K562 (cell line): ENCODE results near the gene MAP3K7. TPM values are rescaled to one million over a fixed set of nuclear protein-coding genes. Genes with fewer than 3 reads are reported as not detected.
A peak's percentile ranks its signal among the peaks of the same experiment; 100 is the strongest.

Experiments
- CCNT2 ChIP-seq: IDR thresholded peaks from 2 replicates; pipeline ENCODE4 v1.6.1; 2011; ENCODE audit warnings: borderline replicate concordance, low read depth, mild to moderate bottlenecking, moderate library complexity, mixed read lengths, low read length; ENCODE audit not compliant: insufficient read length; ENCODE audit errors: extremely low read depth
- CREB1 ChIP-seq, 2 experiments: sonication (generic) in 1 of 2; formaldehyde crosslinking in 1 of 2; IDR thresholded peaks; 2 replicates each; pipeline versions ENCODE4 v1.6.1 to v1.8.0; 2012 to 2022; ENCODE audit warnings: inconsistent platforms in 1 of 2, mild to moderate bottlenecking in 1 of 2, missing genetic modification reagents in 1 of 2, moderate library complexity in 1 of 2
- CSDE1 ChIP-seq, 2 experiments: fragments of 450-650 bp; IDR thresholded peaks; 2 replicates each; pipeline ENCODE4 v1.6.1; 2016; ENCODE audit warnings: mild to moderate bottlenecking in 1 of 2
- CXXC5 ChIP-seq: fragments of 250-450 bp; sonication (Bioruptor Pico); IDR thresholded peaks from 2 replicates; pipeline ENCODE4 v1.8.0; 2022; ENCODE audit warnings: inconsistent platforms, mild to moderate bottlenecking, moderate library complexity
- ETV6 ChIP-seq, 3 experiments: fragments of 150-350 bp in 1 of 3; sonication (generic) in 1 of 3; formaldehyde crosslinking in 1 of 3; IDR thresholded peaks; 2 replicates each; pipeline versions ENCODE4 v1.6.1 to v1.8.0; 2014 to 2022; ENCODE audit warnings: borderline replicate concordance in 2 of 3, low read depth in 2 of 3, antibody characterized with exemption in 1 of 3, low read length in 1 of 3, mild to moderate bottlenecking in 1 of 3, missing genetic modification reagents in 1 of 3
- EZH2 ChIP-seq: IDR thresholded peaks from 2 replicates; pipeline ENCODE4 v1.6.1; 2012; ENCODE audit warnings: low read depth, mild to moderate bottlenecking, inconsistent platforms, low read length, borderline replicate concordance
- HDAC6 ChIP-seq: IDR thresholded peaks from 2 replicates; pipeline ENCODE4 v1.6.1; 2012; ENCODE audit warnings: low read depth, mild to moderate bottlenecking, control low read depth, inconsistent platforms, low read length, moderate library complexity
- MAFK ChIP-seq: IDR thresholded peaks from 2 replicates; pipeline ENCODE4 v1.6.1; 2011; ENCODE audit warnings: low read length, improper control_type of control experiment
- MBD2 ChIP-seq: sonication (generic); IDR thresholded peaks from 2 replicates; pipeline ENCODE4 v1.6.1; 2016; ENCODE audit warnings: low read depth, borderline replicate concordance
- NCOA6 ChIP-seq: fragments of 450-650 bp; IDR thresholded peaks from 2 replicates; pipeline ENCODE4 v1.6.1; 2017; ENCODE audit warnings: mild to moderate bottlenecking
- NR2F6 ChIP-seq: fragments of 450-650 bp; formaldehyde crosslinking; IDR thresholded peaks from 2 replicates; pipeline ENCODE4 v1.4.0; 2020; ENCODE audit warnings: mild to moderate bottlenecking
- RBM17 ChIP-seq: fragments of 200-400 bp; formaldehyde crosslinking; IDR thresholded peaks from 2 replicates; pipeline ENCODE4 v1.6.1; 2017; ENCODE audit warnings: low read depth, mild to moderate bottlenecking, low read length, borderline replicate concordance
- SETDB1 ChIP-seq: IDR thresholded peaks from one replicate; pipeline ENCODE4 v1.6.1; 2012; ENCODE audit warnings: low read length, control low read depth, inconsistent platforms
- SNIP1 ChIP-seq: fragments of 450-650 bp; IDR thresholded peaks from 2 replicates; pipeline ENCODE4 v1.7.1; 2017; ENCODE audit warnings: low read depth, mild to moderate bottlenecking
- SREBF1 ChIP-seq: fragments of 150-350 bp; IDR thresholded peaks from 2 replicates; pipeline ENCODE4 v1.6.1; 2014; ENCODE audit warnings: antibody characterized with exemption, low read depth, low read length, borderline replicate concordance
- ZC3H4 ChIP-seq: sonication (generic); formaldehyde crosslinking; IDR thresholded peaks from 2 replicates; pipeline ENCODE4 v1.9.0; 2021; ENCODE audit warnings: missing genetic modification reagents, borderline replicate concordance
- ZNF165 ChIP-seq: fragments of 250-450 bp; sonication (Bioruptor Pico); IDR thresholded peaks from 2 replicates; pipeline ENCODE4 v1.4.0; 2020; ENCODE audit warnings: borderline replicate concordance
- ZNF280B ChIP-seq: fragments of 250-450 bp; sonication (Bioruptor Pico); IDR thresholded peaks from 2 replicates; pipeline ENCODE4 v1.5.1; 2021; ENCODE audit warnings: mild to moderate bottlenecking
- ZNF354B ChIP-seq: fragments of 250-450 bp; sonication (Bioruptor Pico); IDR thresholded peaks from 2 replicates; pipeline ENCODE4 v1.4.0; 2020
- ZNF431 ChIP-seq: sonication (generic); formaldehyde crosslinking; IDR thresholded peaks from 2 replicates; pipeline ENCODE4 v1.8.0; 2022; ENCODE audit warnings: mild to moderate bottlenecking, missing genetic modification reagents
- ZNF511 ChIP-seq: sonication (generic); formaldehyde crosslinking; IDR thresholded peaks from 2 replicates; pipeline ENCODE4 v1.8.0; 2022; ENCODE audit warnings: mild to moderate bottlenecking, missing genetic modification reagents
- ZNF592 ChIP-seq: fragments of 450-650 bp; IDR thresholded peaks from 2 replicates; pipeline ENCODE4 v1.6.1; 2017; ENCODE audit warnings: antibody characterized with exemption, mild to moderate bottlenecking
- polyA plus RNA-seq, 8 experiments: library from polyadenylated mRNA; depleted of rRNA in 4 of 8; stranded (reverse) in 5 of 8; unstranded in 3 of 8; fragments of >200 nt; fragmentation: Nextera tagmentation in 2 of 8; fragmentation: Illumina TruSeq in 1 of 8; extraction: Ambion mirVana in 2 of 8; extraction: Trizol in 1 of 8; gene quantifications; 2 replicates each; pipeline versions ENCODE4 v1.2.1 to v1.2.3, GENCODE V29; 2011 to 2014; ENCODE audit warnings: inconsistent platforms in 1 of 8, missing spikeins in 1 of 8
- total RNA-seq, 7 experiments: library from RNA; depleted of rRNA in 6 of 7; stranded (reverse); fragments of >200 nt in 6 of 7; fragmentation: Illumina TruSeq in 2 of 7; extraction: Trizol in 2 of 7; gene quantifications; 2 replicates each; pipeline versions ENCODE4 v1.2.1 to v1.2.3, GENCODE V29; 2011 to 2021; ENCODE audit warnings: low replicate concordance in 1 of 7

The MAP3K7 gene
- total and polyA plus RNA-seq, 9 of the 15 experiments (the other 6 are each of a cell fraction or from before 2014, with no cell fraction given) = 13.4 to 60.9 (median 34.8) TPM

- TF ChIP-seq ZNF592 (no peak), ETV6 (IDR thresholded peaks at IDR 0.05; ENCODE audit: borderline replicate concordance in 1 of 2, low read depth in 2 of 2, low read length in 1 of 2) (0 out of 4 replicates have a peak, but pooled peaks of 1 of the 2 experiments have one; percentile 24), ETV6 (CRISPR knock-in tag; IDR thresholded peaks at IDR 0.05; ENCODE audit: borderline replicate concordance) (no peak), ZC3H4 (no peak), NCOA6 (no peak), MBD2 (0 out of 2 replicates have a peak, but pooled peaks have one; percentile 16), ZNF280B (CRISPR knock-in tag) (no peak), EZH2 (no peak), CXXC5 (CRISPR knock-in tag) (peak; percentile 24; the same call in 1 of the 2 replicates), ZNF165 (no peak), ZNF431 (CRISPR knock-in tag) (no peak), CREB1 (IDR thresholded peaks at IDR 0.05) (0 out of 2 replicates have a peak, but pooled peaks have one; percentile 62), CREB1 (CRISPR knock-in tag; IDR thresholded peaks at IDR 0.05) (peak; percentile 19; the same call in 1 of the 2 replicates), MAFK (peak; percentile 57; the same call in 1 of the 2 replicates), ZNF354B (no peak), CCNT2 (no peak), SREBF1 (no peak), HDAC6 (no peak), CSDE1 (IDR thresholded peaks at IDR 0.05) (no peak), NR2F6 (CRISPR knock-in tag) (no peak), SNIP1 (no peak), SETDB1 (no peak), ZNF511 (CRISPR knock-in tag) (no peak), RBM17 (no peak)
These were observed 107.9 kb downstream of the MAP3K7 start (continued) for GRCh38 chr6:90478789-90479602.
